Stimulated activated CD4-positive, alpha-beta T cell treated with anti-CD3 and anti-CD28 coated beads, Interleukin-1b, Interleukin-23, amount 100 ng/mL, for 1 hour (primary cell): Measurements from ENCODE around the gene NFIL3.

Experiments
- DNase-seq, 2 donors: peaks; one replicate each; pipeline ENCODE4 v3.0.0-alpha.2; 2020; ENCODE audit warnings: low read depth in 2 of 2

NFIL3 gene

GRCh38 chr9:91422758-91423711 is 597 bp downstream of the NFIL3 start:
- DNase-seq = peak in 1 of 2 donors; percentile 21

- no peak for DNase-seq
Measured at GRCh38 chr9:91421971-91422757, 1.5 kb downstream of the NFIL3 start.

- DNase-seq = no peak
Measured at GRCh38 chr9:91421128-91421765, 2.4 kb downstream of the NFIL3 start.

GRCh38 chr9:91420501-91421127 is 3.0 kb downstream of the NFIL3 start:
- no peak for DNase-seq

DNA sequence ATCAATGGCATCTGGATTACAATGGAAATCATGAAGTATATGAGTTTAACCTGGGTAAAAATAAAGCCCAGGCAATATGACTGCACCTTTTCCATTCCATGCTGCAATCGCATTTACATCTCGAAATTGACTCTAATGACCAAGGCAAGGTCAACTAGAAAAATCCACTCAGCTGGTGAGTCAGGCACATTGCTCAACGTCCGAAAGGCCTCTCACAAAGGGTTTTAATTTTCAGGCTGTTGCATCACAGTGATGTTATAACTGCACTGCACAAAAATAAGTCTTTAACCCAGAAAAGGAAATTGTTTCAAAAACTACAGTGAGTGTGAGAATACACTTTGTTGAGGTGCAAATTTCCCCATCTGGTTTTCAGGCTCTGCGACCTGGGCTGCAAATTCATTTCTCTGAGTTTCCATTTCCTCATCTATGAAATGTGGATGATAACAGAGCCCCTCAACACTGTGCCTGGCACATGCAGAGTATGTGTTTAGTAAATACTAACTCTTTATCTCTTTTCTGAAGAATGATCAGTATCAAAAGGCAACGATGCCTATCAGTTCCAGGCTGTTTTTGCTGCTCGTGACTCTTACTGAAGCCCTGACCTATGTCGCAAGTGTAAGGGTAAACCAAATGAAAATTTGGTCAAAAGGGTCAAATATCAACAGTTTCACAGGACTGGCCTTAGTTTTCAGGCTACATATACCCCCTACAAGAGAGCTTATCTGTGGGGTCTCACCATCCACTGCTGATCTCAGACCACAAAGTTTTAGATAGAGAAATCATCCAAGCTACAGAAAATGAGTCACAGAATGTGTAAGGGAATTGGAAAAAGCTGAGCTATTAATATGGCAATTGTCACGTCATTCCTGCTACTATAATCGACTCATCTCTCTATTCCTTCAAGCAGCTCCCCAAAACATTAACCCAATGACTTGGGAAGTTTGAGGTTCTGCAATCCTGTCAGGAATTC is 4.1 kb downstream of the NFIL3 start:
- no peak for DNase-seq

DNA sequence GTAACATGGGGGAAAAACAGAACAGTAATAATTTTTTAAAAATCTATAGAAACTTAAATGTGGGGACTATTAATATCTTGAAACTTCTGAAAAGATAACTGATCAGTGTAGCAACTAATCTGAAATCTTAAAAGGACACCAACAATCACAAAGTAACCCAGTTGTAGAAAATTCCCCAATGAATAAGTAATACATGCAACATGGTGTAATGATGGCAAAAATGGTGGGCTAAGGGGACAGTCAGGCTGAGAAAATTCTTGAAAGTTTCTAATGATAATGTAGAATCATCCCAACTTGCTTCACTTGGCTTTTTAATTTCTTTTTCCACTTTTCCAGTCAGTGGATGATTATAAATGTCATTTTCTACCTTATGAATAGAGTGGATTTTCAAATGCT is 5.4 kb downstream of the NFIL3 start:
- DNase-seq = no peak

- no peak for DNase-seq
Measured at GRCh38 chr9:91417602-91418214, 5.9 kb downstream of the NFIL3 start.

DNA sequence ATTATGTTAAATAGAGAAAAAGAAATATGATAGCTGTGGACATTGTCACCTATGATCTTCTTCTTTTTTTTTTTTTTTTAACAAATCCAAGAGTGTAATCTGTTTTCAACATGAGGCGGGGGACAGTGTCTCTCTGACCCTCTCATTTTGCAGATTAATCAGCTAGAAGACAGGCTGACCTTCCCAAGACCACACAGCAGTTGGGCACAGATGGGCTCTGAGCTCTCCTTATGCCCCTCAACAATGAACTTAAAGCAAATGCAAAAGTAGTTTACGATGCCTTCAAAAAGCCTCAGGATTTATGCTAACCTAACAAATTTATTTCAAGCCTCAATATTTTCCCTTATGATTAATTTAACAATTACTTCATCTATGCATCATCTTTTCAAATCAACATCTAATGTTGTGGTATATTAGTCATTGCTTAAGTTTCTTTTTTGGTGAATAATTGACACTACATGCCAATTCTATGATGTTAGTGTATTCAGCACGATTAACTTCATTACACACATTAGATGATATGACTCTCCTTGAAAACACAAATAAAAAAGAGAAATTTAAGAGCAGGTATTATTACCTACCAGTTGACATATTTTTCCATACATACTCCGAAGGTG is 7.4 kb downstream of the NFIL3 start:
- DNase-seq = no peak

DNA sequence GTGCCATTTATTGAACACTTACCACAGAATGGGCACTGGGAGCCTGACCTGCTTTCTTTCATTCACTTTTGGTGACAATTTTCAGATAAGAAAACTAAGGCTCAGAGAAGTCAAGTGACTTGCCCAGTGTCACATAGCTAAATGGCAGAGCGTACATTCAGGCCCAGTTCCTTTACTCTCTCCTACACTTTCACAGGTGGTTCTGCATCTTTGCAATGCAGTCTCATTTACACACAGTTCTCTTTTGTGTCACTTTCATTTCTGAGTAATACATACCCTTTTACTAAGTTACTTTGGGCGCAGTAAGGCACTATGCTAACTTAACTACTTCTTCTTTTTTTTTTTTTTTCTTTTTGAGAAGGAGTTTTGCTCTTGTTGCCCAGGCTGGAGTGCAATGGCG is 8.3 kb downstream of the NFIL3 start:
- DNase-seq = no peak

DNA sequence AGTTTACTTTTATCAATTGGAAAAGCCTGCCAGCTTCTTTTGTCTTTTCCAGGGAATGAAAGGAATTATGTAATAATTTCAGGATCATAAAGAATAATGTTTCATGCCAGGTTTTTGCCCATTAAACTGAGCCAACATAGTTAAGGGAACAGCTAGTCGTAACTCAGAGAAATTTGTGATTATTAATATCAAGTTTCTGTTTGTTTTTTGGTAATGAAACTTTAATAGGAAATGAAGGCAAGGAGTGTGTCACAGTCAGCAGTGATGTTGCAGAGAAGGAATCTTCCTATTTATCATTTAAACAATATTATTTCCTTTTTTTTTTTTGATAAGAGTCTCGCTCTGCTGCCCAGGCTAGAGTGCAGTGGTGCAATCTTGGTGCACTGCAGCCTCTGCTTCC is 10.7 kb downstream of the NFIL3 start:
- DNase-seq = no peak

DNA sequence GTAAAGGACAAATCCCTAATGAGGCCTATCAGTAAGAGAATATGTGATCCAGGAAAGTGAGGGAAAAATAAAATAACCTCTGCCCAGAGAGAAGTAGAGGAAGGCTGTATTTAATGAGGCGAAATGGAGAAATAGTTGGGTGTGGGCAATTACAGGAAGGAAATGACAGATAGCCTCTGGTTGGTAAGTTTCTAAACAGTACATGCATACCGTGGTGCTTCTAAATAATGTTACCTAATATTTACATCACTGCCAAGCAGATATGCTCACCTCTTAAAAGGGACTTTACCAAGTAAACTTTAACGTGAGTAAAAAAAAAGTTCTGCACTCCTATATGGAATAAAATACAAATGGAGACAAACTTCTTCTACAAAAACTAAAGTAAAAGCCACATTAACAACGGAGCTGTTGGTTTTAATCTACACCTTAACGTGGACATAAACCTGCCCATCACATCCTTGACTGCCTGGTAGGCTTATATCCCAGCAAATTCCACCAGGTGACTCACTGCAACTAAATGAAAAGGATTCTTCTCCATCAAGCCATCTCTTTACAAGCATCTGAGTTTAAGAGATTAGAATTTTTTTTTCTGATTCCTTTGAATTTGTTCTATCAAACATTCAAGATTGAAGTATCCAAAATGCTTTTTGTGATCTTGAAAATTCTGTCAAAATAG is 12.4 kb downstream of the NFIL3 start:
- no peak for DNase-seq

GRCh38 chr9:91410161-91410560 is 13.5 kb downstream of the NFIL3 start:
- no peak for DNase-seq

GRCh38 chr9:91408475-91408874 is 15.2 kb downstream of the NFIL3 start:
- DNase-seq = no peak

DNA sequence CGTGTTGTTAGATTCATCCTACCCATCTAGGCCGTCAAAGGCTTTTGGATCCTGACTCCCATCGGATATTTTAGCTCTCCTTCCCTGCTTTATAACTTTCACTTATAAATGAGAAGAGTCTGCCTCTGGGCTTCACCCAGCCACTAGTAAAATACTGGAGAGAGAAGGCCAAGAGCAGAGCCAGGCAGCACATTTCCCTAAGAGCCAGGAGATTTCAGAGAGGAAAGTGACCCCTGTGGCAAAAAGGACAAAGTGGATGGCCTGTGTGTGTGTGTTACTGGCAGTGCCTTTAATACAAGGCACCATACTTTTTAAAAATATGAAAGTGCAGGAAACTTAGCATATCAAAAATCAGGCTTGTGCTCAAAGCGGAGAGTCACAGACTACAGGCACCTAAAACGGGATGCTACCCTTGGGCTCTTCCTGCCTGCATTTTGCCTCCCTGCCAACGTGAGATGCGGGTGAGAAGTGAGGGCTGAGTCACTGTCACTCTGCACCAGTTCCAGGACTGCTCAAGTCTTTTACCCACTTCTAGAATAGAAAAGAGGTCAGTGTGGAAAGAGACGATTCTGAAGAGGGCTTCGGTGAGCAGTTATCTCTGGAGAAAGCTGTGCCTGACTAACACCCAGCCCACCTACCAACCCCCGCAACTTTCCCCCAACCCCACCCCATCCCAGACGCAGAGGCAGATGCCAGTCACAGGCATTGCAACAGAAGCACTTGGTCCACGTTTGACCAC is 15.9 kb downstream of the NFIL3 start:
- no peak for DNase-seq

DNA sequence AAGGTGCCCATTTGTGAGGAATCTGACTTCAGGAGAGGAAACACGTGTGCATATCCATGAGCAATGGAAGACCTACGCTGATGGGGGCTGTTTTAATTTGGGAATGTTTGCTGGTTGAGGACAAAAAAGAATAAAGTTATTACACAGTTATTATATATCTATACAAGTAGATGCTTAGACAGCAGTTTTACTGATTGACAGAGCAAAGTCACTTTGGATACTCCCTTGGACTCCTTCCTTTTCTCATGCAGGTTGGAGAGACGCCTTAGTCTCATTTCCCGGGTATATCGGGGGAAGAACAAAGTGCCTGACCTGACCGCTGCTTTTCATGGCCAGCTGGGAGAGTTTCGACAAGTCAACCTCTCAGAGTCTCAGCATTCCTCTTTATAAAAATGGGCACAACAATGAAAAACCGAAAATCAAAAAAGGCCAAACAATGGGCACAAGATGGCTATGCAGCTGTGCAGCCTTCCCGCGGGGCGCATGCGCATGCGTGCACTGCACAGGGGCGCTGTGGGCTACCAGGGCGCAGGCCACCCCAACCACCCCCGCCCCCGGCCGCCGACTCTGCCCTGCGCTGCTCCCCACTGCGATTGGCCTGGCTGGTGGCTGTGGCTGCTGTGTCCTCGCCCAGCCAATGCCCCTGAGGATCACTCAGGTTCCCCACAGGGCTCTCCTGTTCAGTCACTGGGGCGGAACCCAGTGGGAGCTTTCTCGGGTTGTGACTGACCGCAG is 18.1 kb downstream of the NFIL3 start:
- no peak for DNase-seq

DNA sequence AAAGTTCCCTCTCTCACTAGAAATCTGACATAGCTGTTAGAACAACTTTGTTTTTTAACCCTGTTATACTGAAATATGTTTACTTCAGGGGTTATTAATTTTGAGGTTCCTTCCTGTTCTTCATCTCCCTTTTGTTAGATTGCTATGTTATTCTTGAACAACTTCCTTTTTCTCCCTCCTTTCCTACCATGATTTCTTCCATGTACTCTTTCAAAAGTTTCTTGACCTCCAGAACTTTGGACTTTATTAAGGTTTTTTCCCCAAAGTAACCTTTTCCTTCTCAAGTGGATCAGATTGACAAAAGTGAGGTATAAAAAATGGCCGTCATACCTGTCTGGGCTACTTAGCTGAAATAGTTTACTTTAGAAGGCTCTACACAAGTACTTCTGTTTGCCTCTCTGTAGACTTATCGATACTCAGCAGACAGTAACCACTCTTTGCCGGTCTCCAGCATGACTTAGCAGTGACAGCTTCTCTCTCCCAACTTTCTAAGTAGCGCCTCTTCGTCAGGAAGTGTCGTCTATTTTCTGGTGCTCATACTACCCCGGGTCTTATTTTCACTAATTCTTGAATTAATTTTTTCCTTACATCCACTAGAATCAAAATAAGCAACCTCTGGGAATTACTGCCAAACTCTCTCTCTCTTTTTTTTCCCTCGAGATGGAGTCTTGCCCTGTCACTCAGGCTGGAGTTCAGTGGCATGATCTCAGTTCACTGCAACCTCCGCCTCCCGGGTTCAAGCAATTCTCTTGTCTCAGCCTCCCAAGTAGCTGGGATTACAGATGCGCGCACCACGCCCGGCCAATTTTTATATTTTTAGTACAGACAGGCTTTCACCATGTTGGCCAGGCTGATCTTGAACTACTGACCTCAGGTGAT is 19.7 kb downstream of the NFIL3 start:
- DNase-seq = no peak

DNA sequence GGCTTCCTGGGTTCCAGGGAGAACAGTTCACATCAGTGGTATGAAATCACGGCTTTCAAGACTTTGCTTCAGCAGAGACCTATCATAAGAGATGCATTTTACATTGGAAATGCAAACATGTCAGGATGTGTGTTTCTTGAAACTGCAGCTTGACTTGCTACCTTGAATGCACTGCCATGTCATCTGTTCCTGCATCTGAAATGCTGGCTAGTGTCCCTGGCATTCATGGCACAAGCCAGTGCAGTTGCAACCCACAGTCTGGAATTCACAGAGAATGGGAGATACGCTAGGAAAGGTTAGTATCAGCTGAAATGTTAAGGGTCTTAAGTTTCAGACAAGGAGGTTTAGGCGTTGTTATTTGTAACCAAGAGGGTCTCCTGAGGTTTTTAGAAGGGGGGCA is 24.7 kb downstream of the NFIL3 start:
- no peak for DNase-seq
